K562 (cell line): Measurements from ENCODE around the gene BEST4. TPM values are rescaled to one million over a fixed set of nuclear protein-coding genes. Genes with fewer than 3 reads are reported as not detected.
A peak's percentile ranks its signal among the peaks of the same experiment; 100 is the strongest.

Experiments
- AFF1 ChIP-seq, 2 experiments: fragments of 450-650 bp; IDR thresholded peaks; 2 replicates each; pipeline ENCODE4 v1.6.1; 2018; ENCODE audit warnings: mild to moderate bottlenecking in 2 of 2, low read depth in 1 of 2; ENCODE audit not compliant: partially characterized antibody in 2 of 2
- CBX5 ChIP-seq: IDR thresholded peaks from 2 replicates; pipeline ENCODE4 v1.6.1; 2014; ENCODE audit warnings: low read depth, borderline replicate concordance
- NFIX ChIP-seq: fragments of 250-450 bp; sonication (Bioruptor Pico); IDR thresholded peaks from 2 replicates; pipeline ENCODE4 v1.4.0; 2020; ENCODE audit warnings: low read depth, mild to moderate bottlenecking, moderate library complexity
- SNRNP70 ChIP-seq: fragments of 200-400 bp; formaldehyde crosslinking; optimal IDR thresholded peaks from 2 replicates; pipeline ENCODE3; 2017; ENCODE audit warnings: low read depth, low read length
- ZBTB40 ChIP-seq, 2 experiments: fragments of 450-650 bp in 1 of 2; sonication (generic) in 1 of 2; formaldehyde crosslinking in 1 of 2; IDR thresholded peaks; 2 replicates each; pipeline versions ENCODE4 v1.7.1 to v1.9.0; 2016 to 2022; ENCODE audit warnings: inconsistent platforms in 1 of 2, mild to moderate bottlenecking in 1 of 2, missing genetic modification reagents in 1 of 2
- ZNF695 ChIP-seq: fragments of 450-650 bp; formaldehyde crosslinking; IDR thresholded peaks from 2 replicates; pipeline ENCODE4 v1.4.0; 2020; ENCODE audit warnings: mild to moderate bottlenecking, moderate library complexity
- polyA plus RNA-seq, 8 experiments: library from polyadenylated mRNA; depleted of rRNA in 4 of 8; stranded (reverse) in 5 of 8; unstranded in 3 of 8; fragments of >200 nt; fragmentation: Nextera tagmentation in 2 of 8; fragmentation: Illumina TruSeq in 1 of 8; extraction: Ambion mirVana in 2 of 8; extraction: Trizol in 1 of 8; gene quantifications; 2 replicates each; pipeline versions ENCODE4 v1.2.1 to v1.2.3, GENCODE V29; 2011 to 2014; ENCODE audit warnings: inconsistent platforms in 1 of 8, missing spikeins in 1 of 8
- total RNA-seq, 7 experiments: library from RNA; depleted of rRNA in 6 of 7; stranded (reverse); fragments of >200 nt in 6 of 7; fragmentation: Illumina TruSeq in 2 of 7; extraction: Trizol in 2 of 7; gene quantifications; 2 replicates each; pipeline versions ENCODE4 v1.2.1 to v1.2.3, GENCODE V29; 2011 to 2021; ENCODE audit warnings: low replicate concordance in 1 of 7
- TF ChIP-seq, protein P1 (sequence below): fragments of 450-650 bp; formaldehyde crosslinking; IDR thresholded peaks from 2 replicates; pipeline ENCODE4 v1.4.0; 2022; ENCODE audit warnings: mild to moderate bottlenecking, moderate library complexity

BEST4 gene
- total and polyA plus RNA-seq, 9 of the 15 experiments (the other 6 are each of a cell fraction or from before 2014, with no cell fraction given), result 0.07 to 0.11 TPM; not detected in 7

GRCh38 chr1:44775078-44775929 is 12.7 kb downstream of the BEST4 start, which contains the start of gene RPS8 (continued):
- peak; percentile 62 to 88 for TF ChIP-seq AFF1 (IDR thresholded peaks at IDR 0.05; ENCODE audit: low read depth in 1 of 2, partially characterized antibody in 2 of 2)
- TF ChIP-seq ZNF695 (CRISPR knock-in tag), result no peak
- peak; percentile 36; the same call in 1 of the 2 replicates for TF ChIP-seq ZBTB40 (IDR thresholded peaks at IDR 0.05)
- TF ChIP-seq ZBTB40 (CRISPR knock-in tag; IDR thresholded peaks at IDR 0.05), result no peak
- TF ChIP-seq NFIX (CRISPR knock-in tag), result no peak
- no peak for TF ChIP-seq CBX5
- TF ChIP-seq SNRNP70, result no peak
- TF ChIP-seq, protein P1, sequence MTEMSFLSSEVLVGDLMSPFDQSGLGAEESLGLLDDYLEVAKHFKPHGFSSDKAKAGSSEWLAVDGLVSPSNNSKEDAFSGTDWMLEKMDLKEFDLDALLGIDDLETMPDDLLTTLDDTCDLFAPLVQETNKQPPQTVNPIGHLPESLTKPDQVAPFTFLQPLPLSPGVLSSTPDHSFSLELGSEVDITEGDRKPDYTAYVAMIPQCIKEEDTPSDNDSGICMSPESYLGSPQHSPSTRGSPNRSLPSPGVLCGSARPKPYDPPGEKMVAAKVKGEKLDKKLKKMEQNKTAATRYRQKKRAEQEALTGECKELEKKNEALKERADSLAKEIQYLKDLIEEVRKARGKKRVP, result peak; percentile 68
